Astrocyte of the spinal cord (primary cell): ENCODE results near the gene EEF1AKMT4.

Experiments
- DNase-seq: peaks from one replicate; pipeline ENCODE4 v3.0.0; 2011; ENCODE audit warnings: low read depth, low spot score
- H3K4me3 ChIP-seq: 2 replicates; pipeline ENCODE4 v1.5.1; 2011; ENCODE audit warnings: low read depth, mild to moderate bottlenecking, low read length, moderate library complexity
- CTCF ChIP-seq: IDR thresholded peaks from 2 replicates; pipeline ENCODE4 v1.5.1; 2012; ENCODE audit warnings: low read depth, mild to moderate bottlenecking, low read length, inconsistent platforms
- in situ Hi-C: cut with HindIII; loops from 2 replicates; pipeline ENCODE4 v1.10.0; 2017; ENCODE audit warnings: low sequenced_read_pairs

Gene EEF1AKMT4

GRCh38 chr3:184248454-184249411, 739 bp upstream of the EEF1AKMT4 start, which contains the start of gene ALG3:
ALG3 (minus strand) TSS chr3:184248962; CDS start chr3:184248940, 22 bp downstream.
- TF ChIP-seq CTCF, result no peak
- peak within 1 kb of the TSS; percentile 87 for H3K4me3 ChIP-seq
- in situ Hi-C loops, result no loop called here
- peak; percentile 90 for DNase-seq

- H3K4me3 ChIP-seq, result peak overlapping the region; percentile 87
- in situ Hi-C loops, result no loop called here
- DNase-seq, result peak; percentile 88
- peak; percentile 96 for TF ChIP-seq CTCF
These were observed 826 bp downstream of the EEF1AKMT4 start for GRCh38 chr3:184250167-184250828.

GRCh38 chr3:184255291-184256039, 6.0 kb downstream of the EEF1AKMT4 start:
- no peak for DNase-seq
- in situ Hi-C loops, result no loop called here
- no peak for TF ChIP-seq CTCF
- no peak overlapping the region for H3K4me3 ChIP-seq

- no peak for TF ChIP-seq CTCF
- no peak overlapping the region for H3K4me3 ChIP-seq
- in situ Hi-C loops, result no loop called here
- no peak for DNase-seq
These were observed 7.8 kb downstream of the EEF1AKMT4 start for GRCh38 chr3:184257083-184257915.

GRCh38 chr3:184258926-184259325, 9.5 kb downstream of the EEF1AKMT4 start:
- no peak overlapping the region for H3K4me3 ChIP-seq
- in situ Hi-C loops, result no loop called here
- no peak for DNase-seq
- no peak for TF ChIP-seq CTCF
